ENCODE results near the gene KCTD10. TPM values are rescaled to one million over a fixed set of nuclear protein-coding genes. Genes with fewer than 3 reads are reported as not detected.
A peak's percentile ranks its signal among the peaks of the same experiment; 100 is the strongest.

KCTD10 gene
- total and polyA plus RNA-seq, 4 donors, result 4.2 to 20.1 (median 9.9) TPM

GRCh38 chr12:109461049-109461845 lies 15.9 kb downstream of the KCTD10 start (continued):
- TF ChIP-seq EGR1 (IDR thresholded peaks at IDR 0.05; ENCODE audit: low read depth in 2 of 2), result peak in 1 of 2 donors; percentile 35

GRCh38 chr12:109460538-109460937 lies 16.6 kb downstream of the KCTD10 start:
- 94% methylated on average over 13 of the region's 13 CpGs for WGBS
- Histone ChIP-seq H3K4me3 (ENCODE audit: low read depth in 1 of 3, low read length in 3 of 3) (no peak overlapping the region), H3K4me1 (ENCODE audit: control insufficient read depth in 4 of 4, insufficient read depth in 4 of 4, low read length in 3 of 4) (peaks cover 6 to 30% (median 15%) of the 10 kb centered on the region in 4 donors), H3K36me3 (ENCODE audit: control insufficient read depth in 4 of 4, insufficient read depth in 3 of 4, low read depth in 1 of 4, low read length in 3 of 4) (peaks cover 3 to 29% (median 18%) of the 10 kb centered on the region in 4 donors), H3K9me3 (ENCODE audit: control insufficient read depth in 4 of 4, low read length in 3 of 4) (no peaks in the 10 kb centered on the region), H3K27ac (ENCODE audit: low read depth in 1 of 2, low read length in 2 of 2) (peak overlapping the region; percentile 72 to 84), H3K9ac (ENCODE audit: low read depth in 1 of 2, low read length in 2 of 2) (no peak overlapping the region), H3K27me3 (ENCODE audit: control insufficient read depth in 4 of 4, insufficient read depth in 4 of 4, low read length in 3 of 4) (no peaks in the 10 kb centered on the region)
- TF ChIP-seq GABPA (IDR thresholded peaks at IDR 0.05 in 1 of 2, conservative IDR thresholded peaks at IDR 0.05 in 1 of 2) (no peak), EGR1 (IDR thresholded peaks at IDR 0.05; ENCODE audit: low read depth in 2 of 2) (no peak), YY1 (IDR thresholded peaks at IDR 0.05) (no peak), FOXA1 (IDR thresholded peaks at IDR 0.05) (no peak), RXRA (IDR thresholded peaks at IDR 0.05) (no peak), JUND (IDR thresholded peaks at IDR 0.05) (no peak), NR2F2 (IDR thresholded peaks at IDR 0.05) (no peak), RAD21 (IDR thresholded peaks at IDR 0.05) (no peak), HNF4A (conservative IDR thresholded peaks at IDR 0.05) (no peak), CTCF (IDR thresholded peaks at IDR 0.05; ENCODE audit: low read depth, low read length, missing input control) (no peak), FOXA2 (IDR thresholded peaks at IDR 0.05) (no peak), MAX (IDR thresholded peaks at IDR 0.05) (no peak)
- TF ChIP-seq, protein P1, sequence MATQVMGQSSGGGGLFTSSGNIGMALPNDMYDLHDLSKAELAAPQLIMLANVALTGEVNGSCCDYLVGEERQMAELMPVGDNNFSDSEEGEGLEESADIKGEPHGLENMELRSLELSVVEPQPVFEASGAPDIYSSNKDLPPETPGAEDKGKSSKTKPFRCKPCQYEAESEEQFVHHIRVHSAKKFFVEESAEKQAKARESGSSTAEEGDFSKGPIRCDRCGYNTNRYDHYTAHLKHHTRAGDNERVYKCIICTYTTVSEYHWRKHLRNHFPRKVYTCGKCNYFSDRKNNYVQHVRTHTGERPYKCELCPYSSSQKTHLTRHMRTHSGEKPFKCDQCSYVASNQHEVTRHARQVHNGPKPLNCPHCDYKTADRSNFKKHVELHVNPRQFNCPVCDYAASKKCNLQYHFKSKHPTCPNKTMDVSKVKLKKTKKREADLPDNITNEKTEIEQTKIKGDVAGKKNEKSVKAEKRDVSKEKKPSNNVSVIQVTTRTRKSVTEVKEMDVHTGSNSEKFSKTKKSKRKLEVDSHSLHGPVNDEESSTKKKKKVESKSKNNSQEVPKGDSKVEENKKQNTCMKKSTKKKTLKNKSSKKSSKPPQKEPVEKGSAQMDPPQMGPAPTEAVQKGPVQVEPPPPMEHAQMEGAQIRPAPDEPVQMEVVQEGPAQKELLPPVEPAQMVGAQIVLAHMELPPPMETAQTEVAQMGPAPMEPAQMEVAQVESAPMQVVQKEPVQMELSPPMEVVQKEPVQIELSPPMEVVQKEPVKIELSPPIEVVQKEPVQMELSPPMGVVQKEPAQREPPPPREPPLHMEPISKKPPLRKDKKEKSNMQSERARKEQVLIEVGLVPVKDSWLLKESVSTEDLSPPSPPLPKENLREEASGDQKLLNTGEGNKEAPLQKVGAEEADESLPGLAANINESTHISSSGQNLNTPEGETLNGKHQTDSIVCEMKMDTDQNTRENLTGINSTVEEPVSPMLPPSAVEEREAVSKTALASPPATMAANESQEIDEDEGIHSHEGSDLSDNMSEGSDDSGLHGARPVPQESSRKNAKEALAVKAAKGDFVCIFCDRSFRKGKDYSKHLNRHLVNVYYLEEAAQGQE (IDR thresholded peaks at IDR 0.05), result no peak
- TF ChIP-seq, protein P2, sequence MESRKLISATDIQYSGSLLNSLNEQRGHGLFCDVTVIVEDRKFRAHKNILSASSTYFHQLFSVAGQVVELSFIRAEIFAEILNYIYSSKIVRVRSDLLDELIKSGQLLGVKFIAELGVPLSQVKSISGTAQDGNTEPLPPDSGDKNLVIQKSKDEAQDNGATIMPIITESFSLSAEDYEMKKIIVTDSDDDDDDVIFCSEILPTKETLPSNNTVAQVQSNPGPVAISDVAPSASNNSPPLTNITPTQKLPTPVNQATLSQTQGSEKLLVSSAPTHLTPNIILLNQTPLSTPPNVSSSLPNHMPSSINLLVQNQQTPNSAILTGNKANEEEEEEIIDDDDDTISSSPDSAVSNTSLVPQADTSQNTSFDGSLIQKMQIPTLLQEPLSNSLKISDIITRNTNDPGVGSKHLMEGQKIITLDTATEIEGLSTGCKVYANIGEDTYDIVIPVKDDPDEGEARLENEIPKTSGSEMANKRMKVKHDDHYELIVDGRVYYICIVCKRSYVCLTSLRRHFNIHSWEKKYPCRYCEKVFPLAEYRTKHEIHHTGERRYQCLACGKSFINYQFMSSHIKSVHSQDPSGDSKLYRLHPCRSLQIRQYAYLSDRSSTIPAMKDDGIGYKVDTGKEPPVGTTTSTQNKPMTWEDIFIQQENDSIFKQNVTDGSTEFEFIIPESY (IDR thresholded peaks at IDR 0.05), result no peak
- TF ChIP-seq, protein P3, sequence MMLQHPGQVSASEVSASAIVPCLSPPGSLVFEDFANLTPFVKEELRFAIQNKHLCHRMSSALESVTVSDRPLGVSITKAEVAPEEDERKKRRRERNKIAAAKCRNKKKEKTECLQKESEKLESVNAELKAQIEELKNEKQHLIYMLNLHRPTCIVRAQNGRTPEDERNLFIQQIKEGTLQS (IDR thresholded peaks at IDR 0.05), result no peak
- no peak for DNase-seq (ENCODE audit: low spot score)
